RWPE2 (cell line): Measurements from ENCODE around the gene SMG7.
A peak's percentile ranks its signal among the peaks of the same experiment; 100 is the strongest.
"Not testable (repeated sequence)": the region's sequence is repeated elsewhere in the genome, so short reads cannot be mapped to it uniquely, and the experiment has no call there.

Experiments
- ATAC-seq: fragments of 200-7000 bp; cut with Tn5 transposase; 3 replicates; pipeline ENCODE4 v1.9.1; 2021; ENCODE audit warnings: low read depth
- DNase-seq: peaks from one replicate; pipeline ENCODE4 v3.0.0-alpha.2; 2020; ENCODE audit warnings: low spot score
- H3K27ac ChIP-seq: fragments of 450-650 bp; 2 replicates; pipeline ENCODE4 v1.5.1; 2017; ENCODE audit warnings: mild to moderate bottlenecking; ENCODE audit not compliant: poor library complexity, severe bottlenecking
- H3K27me3 ChIP-seq: fragments of 250-450 bp; sonication (Bioruptor Pico); 2 replicates; pipeline ENCODE4 v1.5.1; 2021; ENCODE audit warnings: mild to moderate bottlenecking, moderate library complexity; ENCODE audit not compliant: insufficient read depth, poor library complexity, severe bottlenecking
- H3K36me3 ChIP-seq: fragments of 250-450 bp; sonication (Bioruptor Pico); 2 replicates; pipeline ENCODE4 v1.5.1; 2020; ENCODE audit warnings: low read depth, mild to moderate bottlenecking, moderate library complexity
- H3K4me1 ChIP-seq: fragments of 250-450 bp; sonication (Bioruptor Pico); 2 replicates; pipeline ENCODE4 v1.5.1; 2021; ENCODE audit warnings: mild to moderate bottlenecking, moderate library complexity; ENCODE audit not compliant: insufficient read depth, poor library complexity, severe bottlenecking
- H3K4me3 ChIP-seq: fragments of 250-450 bp; sonication (Bioruptor Pico); 2 replicates; pipeline ENCODE4 v1.5.1; 2021; ENCODE audit warnings: mild to moderate bottlenecking, moderate library complexity; ENCODE audit not compliant: severe bottlenecking
- H3K9me3 ChIP-seq: fragments of 250-450 bp; sonication (Bioruptor Pico); 2 replicates; pipeline ENCODE4 v1.5.1; 2021; ENCODE audit warnings: mild to moderate bottlenecking, moderate library complexity; ENCODE audit not compliant: severe bottlenecking
- CTCF ChIP-seq: fragments of 450-650 bp; IDR thresholded peaks from one replicate; pipeline ENCODE4 v1.5.1; 2017; ENCODE audit warnings: mild to moderate bottlenecking, moderate library complexity; ENCODE audit not compliant: poor library complexity, severe bottlenecking

SMG7 gene

DNA sequence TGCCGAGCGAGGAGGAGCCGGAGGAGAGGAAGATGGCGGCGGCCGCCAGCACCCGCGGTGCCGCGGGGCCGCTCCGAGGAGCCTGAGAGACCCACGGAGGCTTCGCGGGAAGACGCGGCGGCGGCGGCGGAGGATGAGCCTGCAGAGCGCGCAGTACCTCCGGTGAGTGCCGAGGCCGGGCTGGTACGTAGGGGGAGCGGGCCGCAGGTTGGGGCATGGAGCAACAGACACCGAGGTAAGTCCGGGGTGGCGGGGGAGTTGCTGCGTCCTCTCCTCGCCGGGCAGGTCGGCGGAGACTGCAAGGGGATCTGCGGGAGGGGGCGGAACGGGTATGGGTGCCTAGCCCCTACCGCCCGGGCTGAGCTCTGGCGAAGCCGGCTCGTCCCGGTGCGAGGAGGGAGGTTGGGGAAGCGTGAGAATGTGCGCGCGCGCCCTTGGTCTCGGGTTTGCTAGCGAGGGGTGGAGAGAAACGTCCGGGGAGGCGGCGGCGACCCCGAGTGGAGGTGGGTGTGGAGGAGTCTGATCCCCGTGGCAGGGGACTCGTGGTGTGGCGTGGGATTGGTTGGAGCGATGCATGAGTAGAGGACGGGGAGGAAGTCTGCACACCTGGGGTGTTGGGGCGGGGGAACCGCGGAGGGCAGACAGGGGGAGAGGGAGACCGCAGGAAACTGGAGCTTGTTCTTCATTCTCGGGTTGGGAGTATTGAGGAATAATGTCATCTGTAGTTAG is at the start of gene SMG7:
Gene SMG7, plus strand, starts transcription at position 12 of the 729 bp plus-strand sequence. Its CDS starts 122 bp downstream, at position 134.
- peak within 1 kb of the TSS; percentile 88 for H3K4me3 ChIP-seq
- H3K9me3 ChIP-seq = no peaks in the 10 kb centered on the region
- ATAC-seq (peak; percentile 0; the same call in 2 of the 3 replicates), DNase-seq (peak; percentile 70)
- H3K36me3 ChIP-seq = peaks cover 6% of the 10 kb centered on the region
- peaks cover 18% of the 10 kb centered on the region for H3K4me1 ChIP-seq
- H3K27ac ChIP-seq = peak within 1 kb of the TSS; percentile 84
- no peaks in the 10 kb centered on the region for H3K27me3 ChIP-seq
- no peak for TF ChIP-seq CTCF

DNA sequence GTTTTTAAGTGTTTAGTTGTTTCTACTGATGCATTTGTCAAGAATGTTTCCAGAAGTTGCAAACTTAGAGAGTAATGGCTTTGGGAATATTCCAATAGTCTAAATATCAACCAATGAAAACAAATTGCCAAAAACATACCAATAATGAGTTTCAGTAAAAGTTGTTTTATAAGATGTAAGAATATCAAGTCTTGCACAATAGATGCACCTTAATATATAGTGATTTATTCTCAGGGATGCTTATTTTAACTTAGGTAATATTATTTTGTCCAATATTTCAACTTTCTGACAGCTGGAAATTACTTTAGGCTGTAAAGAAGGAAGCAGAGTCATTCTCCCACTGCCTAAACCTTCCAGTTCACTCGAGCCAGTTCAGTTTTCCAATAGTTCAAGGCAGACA is 48.8 kb upstream of the SMG7 start:
- Histone ChIP-seq H3K27ac (no peak overlapping the region), H3K9me3 (no peaks in the 10 kb centered on the region), H3K36me3 (no peaks in the 10 kb centered on the region), H3K4me1 (no peaks in the 10 kb centered on the region), H3K4me3 (no peak overlapping the region), H3K27me3 (peaks cover 9% of the 10 kb centered on the region)
- ATAC-seq (no peak), DNase-seq (no peak)
- no peak for TF ChIP-seq CTCF

- Histone ChIP-seq H3K36me3 (no peaks in the 10 kb centered on the region), H3K27ac (no peak overlapping the region), H3K9me3 (no peaks in the 10 kb centered on the region), H3K4me3 (no peak overlapping the region), H3K27me3 (no peaks in the 10 kb centered on the region), H3K4me1 (no peaks in the 10 kb centered on the region)
- no peak for DNase-seq
- ATAC-seq = no peak
- TF ChIP-seq CTCF = no peak
Observed at GRCh38 chr1:183424691-183425090, 47.6 kb upstream of the SMG7 start.

GRCh38 chr1:183427591-183427990 is 44.7 kb upstream of the SMG7 start:
- not testable (repeated sequence) for H3K4me3 ChIP-seq, H3K27ac ChIP-seq, H3K9me3 ChIP-seq, H3K4me1 ChIP-seq, ATAC-seq, H3K27me3 ChIP-seq, DNase-seq, H3K36me3 ChIP-seq

DNA sequence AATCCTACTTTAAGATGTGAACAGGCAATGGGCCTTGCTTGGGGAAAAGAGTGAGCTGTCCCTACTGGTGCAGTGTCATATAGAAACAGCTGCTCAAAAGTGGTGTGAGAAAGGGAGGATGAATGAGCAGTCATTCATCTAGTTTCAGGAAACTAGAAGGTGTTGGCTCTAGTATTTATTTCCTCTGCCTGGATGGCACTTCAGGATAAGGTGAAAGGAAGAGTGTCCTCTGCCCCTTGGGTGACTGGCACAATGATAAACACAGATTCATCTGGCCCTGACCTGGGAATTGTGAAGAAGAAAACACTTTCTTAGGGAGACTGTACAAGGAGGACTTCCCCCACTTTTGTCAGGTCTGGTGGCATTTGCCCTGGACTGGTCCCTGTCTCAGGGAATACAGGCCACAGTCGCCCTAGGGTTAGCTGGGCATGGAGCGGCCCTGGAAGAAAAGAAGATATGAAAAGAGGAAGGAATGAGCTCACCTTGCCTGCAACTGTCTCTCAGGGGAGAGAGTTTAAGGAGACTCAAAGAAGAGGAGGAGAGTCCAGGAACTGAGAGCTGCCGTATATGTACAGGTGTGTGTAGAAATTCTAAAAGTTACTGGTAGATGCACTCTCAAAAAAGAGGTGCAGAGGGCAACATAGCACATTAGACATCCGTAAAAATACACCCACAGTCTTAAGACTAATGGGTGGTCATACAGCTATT is 40.3 kb upstream of the SMG7 start:
- Histone ChIP-seq H3K9me3 (no peaks in the 10 kb centered on the region), H3K4me3 (no peak overlapping the region), H3K4me1 (peaks cover 6% of the 10 kb centered on the region), H3K27me3 (no peaks in the 10 kb centered on the region), H3K36me3 (no peaks in the 10 kb centered on the region), H3K27ac (peak overlapping the region; percentile 53)
- no peak for TF ChIP-seq CTCF
- peak; percentile 38; the same call in 1 of the 3 replicates for ATAC-seq
- no peak for DNase-seq
